Endothelial cell of umbilical vein (primary cell): ENCODE results near the gene GTF2B. TPM values are rescaled to one million over a fixed set of nuclear protein-coding genes. Genes with fewer than 3 reads are reported as not detected.
"Not testable (repeated sequence)": the region's sequence is repeated elsewhere in the genome, so short reads cannot be mapped to it uniquely, and the experiment has no call there.

Source experiments
- BruUV-seq: library from RNA; stranded (reverse); fragments of 400-500 nt; replicated peaks from 2 replicates; lab custom pipeline; 2021; lab: Mats Ljungman, UMichigan
- CTCF ChIA-PET: fragments of 300-600, 350-600 bp; sonication (Branson Sonifier 250); formaldehyde crosslinking; loops from one replicate; lab custom pipeline; 2021; ENCODE audit warnings: antibody characterized with exemption, inconsistent platforms; lab: Charles Lee
- POLR2A ChIA-PET: fragments of 300-600, 350-600 bp; sonication (Branson Sonifier 250); formaldehyde crosslinking; loops from one replicate; lab custom pipeline; 2021; ENCODE audit warnings: antibody characterized with exemption, inconsistent platforms; lab: Charles Lee
- DNase-seq: peaks from one replicate; pipeline ENCODE4 v3.0.0-alpha.2; 2011; ENCODE audit warnings: low read depth, low spot score
- FAIRE-seq: peaks from 2 replicates; lab custom pipeline; 2011; peaks lifted over from hg19 to GRCh38; lab: Jason Lieb, UNC
- H2AFZ ChIP-seq: 2 replicates; pipeline ENCODE4 v1.6.0; 2012; ENCODE audit warnings: low read depth, low read length, control low read depth, inconsistent platforms
- H3K27ac ChIP-seq: 2 replicates; pipeline ENCODE4 v1.5.1; 2011; ENCODE audit warnings: low read depth, mild to moderate bottlenecking, control low read depth, low read length, moderate library complexity; ENCODE audit not compliant: insufficient read depth
- H3K27me3 ChIP-seq, 2 experiments: 2 replicates each; pipeline versions ENCODE4 v1.6.0 to v1.6.1; 2011; ENCODE audit warnings: low read length in 2 of 2, mixed read lengths in 1 of 2; ENCODE audit not compliant: control insufficient read depth in 2 of 2, insufficient read depth in 2 of 2
- H3K36me3 ChIP-seq, 2 experiments: 2 replicates in 1 of 2; 3 replicates in 1 of 2; pipeline ENCODE4 v1.5.1; 2011; ENCODE audit warnings: low read length in 2 of 2, mild to moderate bottlenecking in 1 of 2, moderate library complexity in 1 of 2; ENCODE audit not compliant: control insufficient read depth in 2 of 2, insufficient read depth in 2 of 2; ENCODE audit errors: extremely low read depth in 1 of 2
- H3K4me1 ChIP-seq: 3 replicates; pipeline ENCODE4 v1.5.1; 2011; ENCODE audit warnings: mild to moderate bottlenecking, low read length; ENCODE audit not compliant: control insufficient read depth, insufficient read depth; ENCODE audit errors: extremely low read depth
- H3K4me2 ChIP-seq: 2 replicates; pipeline ENCODE4 v1.6.1; 2011; ENCODE audit warnings: low read length, control low read depth, mixed read lengths; ENCODE audit not compliant: insufficient read depth
- H3K4me3 ChIP-seq, 3 experiments: fragments of 200-600 bp in 1 of 3; sonication (generic), shearing (Covaris generic) in 1 of 3; replicated peaks in 1 of 3; 2 replicates each; pipeline ENCODE4 v1.5.1; 2011 to 2016; ENCODE audit warnings: control low read depth in 3 of 3, low read length in 3 of 3, mild to moderate bottlenecking in 2 of 3, inconsistent platforms in 1 of 3, low read depth in 1 of 3, moderate library complexity in 1 of 3; ENCODE audit not compliant: insufficient read depth in 1 of 3
- H3K79me2 ChIP-seq: 2 replicates; pipeline ENCODE4 v1.6.0; 2012; ENCODE audit warnings: low read length, inconsistent platforms; ENCODE audit not compliant: control insufficient read depth, insufficient read depth
- H3K9ac ChIP-seq: replicated peaks from 2 replicates; pipeline ENCODE3; 2011; ENCODE audit warnings: low read length, control low read depth; ENCODE audit not compliant: insufficient read depth; ENCODE audit errors: extremely low read depth
- H3K9me1 ChIP-seq: replicated peaks from 3 replicates; pipeline ENCODE4 v1.6.0; 2011; ENCODE audit warnings: mild to moderate bottlenecking, low read length; ENCODE audit not compliant: control insufficient read depth, insufficient read depth; ENCODE audit errors: extremely low read depth
- H3K9me3 ChIP-seq: replicated peaks from 2 replicates; pipeline ENCODE4 v1.5.1; 2012; ENCODE audit warnings: low read length, inconsistent platforms; ENCODE audit not compliant: control insufficient read depth, insufficient read depth
- H4K20me1 ChIP-seq: replicated peaks from 2 replicates; pipeline ENCODE3; 2011; ENCODE audit warnings: mild to moderate bottlenecking, low read length; ENCODE audit not compliant: control insufficient read depth, insufficient read depth; ENCODE audit errors: extremely low read depth
- EZH2 ChIP-seq: IDR thresholded peaks from 2 replicates; pipeline ENCODE4 v1.6.1; 2012; ENCODE audit warnings: borderline replicate concordance, low read depth, mild to moderate bottlenecking, moderate library complexity, low read length, inconsistent platforms; ENCODE audit not compliant: severe bottlenecking
- FOS ChIP-seq: IDR thresholded peaks from 2 replicates; pipeline ENCODE4 v1.6.1; 2011; ENCODE audit warnings: mild to moderate bottlenecking, low read length, moderate library complexity, borderline replicate concordance; ENCODE audit not compliant: insufficient read depth
- GATA2 ChIP-seq: IDR thresholded peaks from 2 replicates; pipeline ENCODE4 v1.7.0; 2011; ENCODE audit warnings: low read depth, mild to moderate bottlenecking, moderate library complexity, mixed read lengths, low read length; ENCODE audit not compliant: insufficient read length, insufficient read depth
- JUN ChIP-seq: IDR thresholded peaks from 2 replicates; pipeline ENCODE4 v1.6.1; 2011; ENCODE audit warnings: borderline replicate concordance, low read depth; ENCODE audit not compliant: insufficient read length, insufficient read depth
- MYC ChIP-seq: IDR thresholded peaks from one replicate; pipeline ENCODE4 v1.6.1; 2011; ENCODE audit warnings: mild to moderate bottlenecking, low read depth, low read length
- POLR2A ChIP-seq: IDR thresholded peaks from 2 replicates; pipeline ENCODE4 v1.6.1; 2012; ENCODE audit warnings: low read depth, mild to moderate bottlenecking, control low read depth, low read length
- POLR2AphosphoS5 ChIP-seq: IDR thresholded peaks from 2 replicates; pipeline ENCODE4 v1.6.1; 2012; ENCODE audit warnings: low read depth, mild to moderate bottlenecking, control low read depth, low read length, moderate library complexity; ENCODE audit not compliant: insufficient read depth
- dilution Hi-C: fragments of 300-500 bp; cut with MboI; formaldehyde crosslinking; loops from one replicate; pipeline ENCODE4 v1.15.0; 2019; ENCODE audit warnings: low sequenced_read_pairs; ENCODE audit not compliant: extremely low pct_ligation_motif_present
- intact Hi-C: fragments of 100-400 bp; cut with micrococcal nuclease; formaldehyde crosslinking; loops from one replicate; pipeline ENCODE4 v1.10.0; 2022
- polyA plus RNA-seq, 4 experiments: library from polyadenylated mRNA; depleted of rRNA in 3 of 4; stranded (reverse) in 3 of 4; unstranded in 1 of 4; fragments of >200 nt; gene quantifications; 2 replicates each; pipeline versions ENCODE4 v1.2.1 to v1.2.3, GENCODE V29; 2011 to 2012; ENCODE audit warnings: missing spikeins in 1 of 4
- total RNA-seq: library from RNA; stranded (reverse); gene quantifications from 2 replicates; pipeline ENCODE4 v1.2.3, GENCODE V29; 2021
- TF ChIP-seq, protein P1 (sequence below), 2 donors: IDR thresholded peaks; 1 replicate in 1 of 2; 2 replicates in 1 of 2; pipeline ENCODE4 v1.5.1; 2011; ENCODE audit warnings: low read length in 2 of 2, mild to moderate bottlenecking in 2 of 2, moderate library complexity in 2 of 2, control low read depth in 1 of 2, inconsistent platforms in 1 of 2, low read depth in 1 of 2; ENCODE audit not compliant: insufficient read depth in 1 of 2; ENCODE audit errors: extremely low read depth in 1 of 2
- TF ChIP-seq, protein P2 (sequence below): IDR thresholded peaks from 2 replicates; pipeline ENCODE4 v1.6.1; 2011; ENCODE audit not compliant: insufficient read depth, insufficient read length

Gene GTF2B
- total and polyA plus RNA-seq, 2 donors (not counting 3 experiments of a cell fraction or from before 2014, with no cell fraction given), result 19.8 to 20.0 TPM

DNA sequence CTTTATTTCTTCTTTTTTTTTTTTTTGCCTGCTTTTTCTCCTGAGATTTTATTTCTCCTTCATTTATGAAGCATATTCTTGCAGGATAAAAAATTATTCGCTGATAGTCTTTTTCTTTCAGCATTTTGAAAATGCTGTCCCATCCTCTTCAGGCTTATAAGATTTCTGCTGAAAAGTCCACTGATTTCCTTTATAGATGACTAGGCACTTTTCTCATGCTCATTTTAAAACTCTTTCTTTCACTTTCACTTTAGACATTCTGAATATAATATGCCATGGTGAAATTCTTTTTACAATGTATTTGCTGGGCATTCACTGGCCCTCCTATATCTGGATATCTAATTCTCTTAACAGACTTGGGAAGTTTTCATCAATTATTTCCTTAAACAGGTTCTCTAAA lies 25.5 kb upstream of the GTF2B start:
- dilution Hi-C loops (no loop called here), intact Hi-C loops (no loop called here)
- H3K27ac ChIP-seq, result no peak overlapping the region
- H3K9ac ChIP-seq, result no peak overlapping the region
- POLR2A ChIA-PET, result no interaction called here
- no peaks in the 10 kb centered on the region for H3K4me1 ChIP-seq
- no peak for DNase-seq
- CTCF ChIA-PET, result no interaction called here
- TF ChIP-seq, protein P1, sequence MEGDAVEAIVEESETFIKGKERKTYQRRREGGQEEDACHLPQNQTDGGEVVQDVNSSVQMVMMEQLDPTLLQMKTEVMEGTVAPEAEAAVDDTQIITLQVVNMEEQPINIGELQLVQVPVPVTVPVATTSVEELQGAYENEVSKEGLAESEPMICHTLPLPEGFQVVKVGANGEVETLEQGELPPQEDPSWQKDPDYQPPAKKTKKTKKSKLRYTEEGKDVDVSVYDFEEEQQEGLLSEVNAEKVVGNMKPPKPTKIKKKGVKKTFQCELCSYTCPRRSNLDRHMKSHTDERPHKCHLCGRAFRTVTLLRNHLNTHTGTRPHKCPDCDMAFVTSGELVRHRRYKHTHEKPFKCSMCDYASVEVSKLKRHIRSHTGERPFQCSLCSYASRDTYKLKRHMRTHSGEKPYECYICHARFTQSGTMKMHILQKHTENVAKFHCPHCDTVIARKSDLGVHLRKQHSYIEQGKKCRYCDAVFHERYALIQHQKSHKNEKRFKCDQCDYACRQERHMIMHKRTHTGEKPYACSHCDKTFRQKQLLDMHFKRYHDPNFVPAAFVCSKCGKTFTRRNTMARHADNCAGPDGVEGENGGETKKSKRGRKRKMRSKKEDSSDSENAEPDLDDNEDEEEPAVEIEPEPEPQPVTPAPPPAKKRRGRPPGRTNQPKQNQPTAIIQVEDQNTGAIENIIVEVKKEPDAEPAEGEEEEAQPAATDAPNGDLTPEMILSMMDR (IDR thresholded peaks at IDR 0.05; ENCODE audit: extremely low read depth in 1 of 2, insufficient read depth in 1 of 2, low read depth in 1 of 2, low read length in 2 of 2), result no peak
- TF ChIP-seq GATA2 (no peak), POLR2A (no peak), JUN (no peak), POLR2AphosphoS5 (no peak), FOS (no peak), MYC (no peak), EZH2 (no peak)
- TF ChIP-seq, protein P2, sequence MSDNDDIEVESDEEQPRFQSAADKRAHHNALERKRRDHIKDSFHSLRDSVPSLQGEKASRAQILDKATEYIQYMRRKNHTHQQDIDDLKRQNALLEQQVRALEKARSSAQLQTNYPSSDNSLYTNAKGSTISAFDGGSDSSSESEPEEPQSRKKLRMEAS, result no peak
- no TSS peak for BruUV-seq
- H3K9me3 ChIP-seq, result no peaks in the 10 kb centered on the region
- no peak overlapping the region for H3K4me3 ChIP-seq
- H3K4me2 ChIP-seq, result no peak overlapping the region
- no peaks in the 10 kb centered on the region for H3K79me2 ChIP-seq
- no peaks in the 10 kb centered on the region for H3K27me3 ChIP-seq
- no peak for FAIRE-seq
- no peaks in the 10 kb centered on the region for H4K20me1 ChIP-seq
- H3K36me3 ChIP-seq, result no peaks in the 10 kb centered on the region
- H3K9me1 ChIP-seq, result no peaks in the 10 kb centered on the region
- H2AFZ ChIP-seq, result no peak overlapping the region

DNA sequence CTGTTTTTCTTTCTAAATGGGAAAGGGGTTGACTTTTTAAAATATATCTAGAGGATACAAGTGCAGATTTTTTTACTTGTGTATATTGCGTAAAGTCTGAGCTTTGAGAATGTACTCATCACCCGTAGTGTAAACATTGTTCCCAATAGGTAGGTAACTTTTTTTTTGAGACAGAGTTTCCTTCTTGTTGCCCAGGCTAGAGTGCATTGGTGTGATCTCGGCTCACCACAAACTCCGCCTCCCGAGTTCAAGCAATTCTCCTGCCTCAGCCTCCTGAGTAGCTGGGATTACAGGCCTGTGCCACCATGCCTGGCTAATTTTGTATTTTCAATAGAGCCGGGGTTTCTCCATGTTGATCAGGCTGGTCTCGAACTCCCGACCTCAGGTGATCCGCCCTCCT lies 20.4 kb upstream of the GTF2B start:
- POLR2A ChIA-PET, BruUV-seq: not testable (repeated sequence)

More for the DNA sequence above, 20.4 kb upstream of the GTF2B start:
- H4K20me1 ChIP-seq, H3K79me2 ChIP-seq, H2AFZ ChIP-seq, H3K27me3 ChIP-seq, H3K4me3 ChIP-seq, H3K27ac ChIP-seq, H3K36me3 ChIP-seq, H3K9me1 ChIP-seq, H3K9ac ChIP-seq, H3K9me3 ChIP-seq, dilution Hi-C loops, FAIRE-seq, CTCF ChIA-PET, intact Hi-C loops, H3K4me2 ChIP-seq, DNase-seq, H3K4me1 ChIP-seq: not testable (repeated sequence)
